ENCODE results near the gene OBSCN.

The OBSCN gene

DNA sequence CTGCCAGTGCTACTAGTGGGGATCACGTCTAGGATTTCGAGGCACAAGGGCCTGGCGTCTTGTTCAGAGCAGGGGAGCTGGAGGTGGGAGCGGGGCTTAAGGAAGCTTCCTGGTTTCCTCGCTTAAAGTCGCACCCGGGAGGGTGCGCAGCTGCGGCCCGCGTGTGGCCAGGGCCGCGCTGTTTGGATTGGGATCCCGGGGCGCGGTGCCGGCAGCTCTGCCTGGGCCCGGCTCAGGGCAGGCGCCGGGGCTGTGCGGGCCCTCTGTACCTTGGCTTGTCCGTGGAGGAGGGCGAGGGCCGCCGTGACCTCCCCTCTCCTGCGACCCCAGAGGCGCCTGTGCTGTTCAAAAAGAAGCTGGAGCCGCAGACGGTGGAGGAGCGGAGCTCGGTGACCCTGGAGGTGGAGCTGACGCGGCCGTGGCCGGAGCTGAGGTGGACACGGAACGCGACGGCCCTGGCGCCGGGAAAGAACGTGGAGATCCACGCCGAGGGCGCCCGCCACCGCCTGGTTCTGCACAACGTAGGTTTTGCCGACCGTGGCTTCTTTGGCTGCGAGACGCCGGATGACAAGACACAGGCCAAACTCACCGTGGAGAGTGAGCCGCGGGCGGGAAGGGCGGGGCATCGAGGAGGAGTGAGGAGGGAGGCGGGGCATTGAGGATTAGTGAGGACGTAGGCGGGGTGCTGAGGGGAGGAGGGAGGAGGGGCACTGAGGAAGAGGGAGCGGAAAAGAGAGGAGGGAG is 67.8 kb downstream of the OBSCN start:
- peak; percentile 80 for DNase-seq (ENCODE audit: low read depth, low spot score)

DNA sequence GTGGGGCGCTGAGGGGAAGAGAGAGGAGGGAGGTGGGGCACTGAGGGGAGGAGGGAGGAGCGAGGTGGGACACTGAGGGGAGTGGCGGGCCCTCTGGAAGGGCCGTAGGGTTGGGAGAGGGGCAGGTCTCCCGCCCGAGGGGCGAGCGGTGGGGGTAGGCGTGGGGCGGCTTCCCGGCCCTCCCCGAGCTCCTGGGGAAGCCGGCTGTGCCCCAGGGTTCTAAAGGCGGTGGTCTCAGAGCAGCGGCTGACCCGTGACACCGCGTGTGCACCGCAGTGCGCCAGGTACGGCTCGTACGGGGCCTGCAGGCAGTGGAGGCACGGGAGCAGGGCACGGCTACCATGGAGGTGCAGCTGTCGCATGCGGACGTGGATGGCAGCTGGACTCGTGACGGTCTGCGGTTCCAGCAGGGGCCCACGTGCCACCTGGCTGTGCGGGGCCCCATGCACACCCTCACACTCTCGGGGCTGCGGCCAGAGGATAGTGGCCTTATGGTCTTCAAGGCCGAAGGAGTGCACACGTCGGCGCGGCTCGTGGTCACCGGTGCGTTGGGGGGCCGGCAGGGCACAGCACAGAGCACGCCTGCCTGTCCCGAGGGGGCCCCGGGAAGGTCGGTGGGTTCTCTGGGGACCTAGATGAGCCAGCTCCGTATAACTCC is 68.5 kb downstream of the OBSCN start:
- DNase-seq (ENCODE audit: low read depth, low spot score), result no peak

DNA sequence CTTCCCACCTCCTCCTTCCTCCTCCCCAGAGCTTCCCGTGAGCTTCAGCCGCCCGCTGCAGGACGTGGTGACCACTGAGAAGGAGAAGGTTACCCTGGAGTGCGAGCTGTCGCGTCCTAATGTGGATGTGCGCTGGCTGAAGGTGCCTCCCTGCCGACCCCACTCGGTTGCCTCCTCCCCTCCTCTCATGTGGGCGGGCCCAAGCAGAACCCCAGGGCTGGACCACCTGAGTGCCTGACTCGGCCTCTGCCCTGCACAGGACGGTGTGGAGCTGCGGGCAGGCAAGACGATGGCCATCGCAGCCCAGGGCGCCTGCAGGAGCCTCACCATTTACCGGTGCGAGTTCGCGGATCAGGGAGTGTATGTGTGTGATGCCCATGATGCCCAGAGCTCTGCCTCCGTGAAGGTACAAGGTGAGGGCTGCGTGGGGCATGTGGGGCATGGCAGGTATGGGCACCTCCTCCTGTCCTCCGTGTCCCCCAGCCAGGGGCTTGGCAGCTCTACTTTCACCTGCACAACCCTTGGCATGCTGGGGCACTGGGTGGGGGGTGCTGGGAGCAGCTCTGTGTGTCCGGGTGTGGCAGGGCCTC is 69.2 kb downstream of the OBSCN start:
- DNase-seq (ENCODE audit: low read depth, low spot score), result peak; percentile 17

DNA sequence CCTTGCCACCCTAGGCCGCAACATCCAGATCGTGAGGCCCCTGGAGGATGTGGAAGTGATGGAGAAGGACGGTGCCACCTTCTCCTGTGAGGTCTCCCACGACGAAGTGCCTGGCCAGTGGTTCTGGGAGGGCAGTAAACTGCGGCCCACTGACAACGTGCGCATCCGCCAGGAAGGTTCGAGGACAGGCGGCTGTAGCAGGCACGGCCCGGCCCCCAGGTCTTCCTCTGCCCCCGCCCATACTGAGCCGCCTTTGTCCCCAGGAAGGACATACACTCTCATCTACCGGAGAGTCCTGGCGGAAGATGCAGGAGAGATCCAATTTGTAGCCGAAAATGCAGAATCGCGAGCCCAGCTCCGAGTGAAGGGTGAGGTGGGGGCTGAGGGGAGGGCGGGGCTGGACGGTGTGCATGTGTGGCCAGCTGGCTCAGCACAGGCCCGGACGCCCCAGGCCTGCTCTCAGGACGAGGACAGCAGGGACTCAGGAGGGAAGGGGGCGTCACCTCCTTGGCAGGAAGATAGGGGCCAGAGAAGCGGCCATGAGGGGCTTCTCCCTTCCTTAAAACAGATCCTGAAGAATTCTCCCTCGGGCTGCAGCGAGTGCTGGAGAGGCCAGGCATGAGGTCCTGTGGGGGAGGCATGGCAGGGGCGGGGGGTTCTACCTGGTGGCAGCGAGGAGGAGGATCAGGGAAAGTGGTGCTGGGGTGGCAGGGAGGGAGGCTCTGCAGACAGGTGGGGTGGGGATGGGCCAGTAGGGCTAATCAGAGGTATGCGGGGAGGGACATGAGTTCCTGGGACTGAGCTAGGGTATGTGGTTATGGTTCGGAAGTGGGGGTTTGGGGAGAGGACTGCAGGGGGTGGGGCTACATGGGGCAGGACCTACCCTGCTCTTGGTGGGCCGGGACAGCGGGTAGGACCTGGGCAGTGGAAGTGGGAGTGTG is 69.9 kb downstream of the OBSCN start:
- no peak for DNase-seq (ENCODE audit: low read depth, low spot score)

DNA sequence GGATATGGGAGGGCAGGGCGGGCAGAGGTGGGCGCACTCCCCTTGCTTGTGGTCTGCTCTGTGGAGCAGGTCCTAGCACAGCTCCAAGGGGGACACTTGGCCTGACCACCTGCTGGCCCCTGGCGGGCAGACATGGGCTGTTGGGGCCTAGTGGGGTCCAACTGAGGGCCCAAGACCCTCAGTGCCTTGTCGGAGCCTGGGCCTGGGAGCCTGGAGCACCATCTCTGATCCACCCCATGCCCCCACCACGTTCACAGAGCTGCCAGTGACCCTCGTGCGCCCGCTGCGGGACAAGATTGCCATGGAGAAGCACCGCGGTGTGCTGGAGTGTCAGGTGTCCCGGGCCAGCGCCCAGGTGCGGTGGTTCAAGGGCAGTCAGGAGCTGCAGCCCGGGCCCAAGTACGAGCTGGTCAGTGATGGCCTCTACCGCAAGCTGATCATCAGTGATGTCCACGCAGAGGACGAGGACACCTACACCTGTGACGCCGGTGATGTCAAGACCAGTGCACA is 70.6 kb downstream of the OBSCN start:
- DNase-seq (ENCODE audit: low read depth, low spot score), result no peak

DNA sequence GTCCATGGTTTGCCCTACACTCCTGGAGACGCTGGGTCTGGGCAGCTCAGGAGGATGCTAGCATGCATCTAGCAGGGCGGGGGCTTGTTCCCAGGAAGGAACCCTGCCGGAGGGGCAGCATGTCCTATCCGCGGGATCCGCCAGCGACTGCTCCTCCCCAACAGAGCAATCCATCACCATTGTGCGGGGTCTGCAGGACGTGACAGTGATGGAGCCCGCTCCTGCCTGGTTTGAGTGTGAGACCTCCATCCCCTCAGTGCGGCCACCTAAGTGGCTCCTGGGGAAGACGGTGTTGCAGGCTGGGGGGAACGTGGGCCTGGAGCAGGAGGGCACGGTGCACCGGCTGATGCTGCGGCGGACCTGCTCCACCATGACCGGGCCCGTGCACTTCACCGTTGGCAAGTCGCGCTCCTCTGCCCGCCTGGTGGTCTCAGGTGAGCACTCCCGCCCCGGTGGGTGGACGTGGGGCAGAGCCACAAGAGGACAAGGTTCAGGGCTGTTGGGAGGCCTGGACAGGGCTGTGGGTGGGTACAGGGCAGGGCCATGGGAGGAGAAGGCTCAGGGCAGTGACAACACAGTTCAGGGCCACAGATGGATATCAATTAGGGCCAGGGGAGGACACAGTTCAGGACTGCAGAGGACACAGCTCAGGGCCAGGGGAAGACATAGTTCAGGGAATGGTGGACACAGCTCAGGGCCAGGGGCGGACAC is 71.3 kb downstream of the OBSCN start:
- DNase-seq (ENCODE audit: low read depth, low spot score), result no peak

DNA sequence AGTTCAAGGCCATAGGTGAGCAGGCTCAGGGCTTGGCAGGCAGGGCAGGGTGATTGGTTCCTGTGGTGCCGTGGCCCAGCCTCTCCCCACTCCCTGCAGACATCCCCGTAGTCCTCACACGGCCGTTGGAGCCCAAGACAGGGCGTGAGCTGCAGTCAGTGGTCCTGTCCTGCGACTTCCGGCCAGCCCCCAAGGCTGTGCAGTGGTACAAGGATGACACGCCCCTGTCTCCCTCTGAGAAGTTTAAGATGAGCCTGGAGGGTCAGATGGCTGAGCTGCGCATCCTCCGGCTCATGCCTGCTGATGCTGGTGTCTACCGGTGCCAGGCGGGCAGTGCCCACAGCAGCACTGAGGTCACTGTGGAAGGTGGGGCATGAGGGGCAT is 71.9 kb downstream of the OBSCN start:
- DNase-seq (ENCODE audit: low read depth, low spot score), result no peak

DNA sequence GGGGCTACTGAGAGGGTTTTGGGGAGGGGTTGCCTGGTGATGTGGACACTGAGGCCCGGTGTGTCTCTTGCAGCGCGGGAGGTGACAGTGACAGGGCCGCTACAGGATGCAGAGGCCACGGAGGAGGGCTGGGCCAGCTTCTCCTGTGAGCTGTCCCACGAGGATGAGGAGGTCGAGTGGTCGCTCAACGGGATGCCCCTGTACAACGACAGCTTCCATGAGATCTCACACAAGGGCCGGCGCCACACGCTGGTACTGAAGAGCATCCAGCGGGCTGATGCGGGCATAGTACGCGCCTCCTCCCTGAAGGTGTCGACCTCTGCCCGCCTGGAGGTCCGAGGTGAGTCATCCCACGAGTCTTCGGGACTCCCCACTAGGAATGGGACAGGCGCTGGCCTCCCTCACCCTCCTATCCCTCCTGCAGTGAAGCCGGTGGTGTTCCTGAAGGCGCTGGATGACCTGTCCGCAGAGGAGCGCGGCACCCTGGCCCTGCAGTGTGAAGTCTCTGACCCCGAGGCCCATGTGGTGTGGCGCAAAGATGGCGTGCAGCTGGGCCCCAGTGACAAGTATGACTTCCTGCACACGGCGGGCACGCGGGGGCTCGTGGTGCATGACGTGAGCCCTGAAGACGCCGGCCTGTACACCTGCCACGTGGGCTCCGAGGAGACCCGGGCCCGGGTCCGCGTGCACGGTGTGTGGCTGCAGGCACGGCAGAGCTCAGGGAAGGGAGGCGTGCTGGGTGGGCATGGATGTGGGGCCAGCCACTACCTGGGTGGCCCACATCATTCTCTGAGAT is 72.5 kb downstream of the OBSCN start:
- no peak for DNase-seq (ENCODE audit: low read depth, low spot score)

DNA sequence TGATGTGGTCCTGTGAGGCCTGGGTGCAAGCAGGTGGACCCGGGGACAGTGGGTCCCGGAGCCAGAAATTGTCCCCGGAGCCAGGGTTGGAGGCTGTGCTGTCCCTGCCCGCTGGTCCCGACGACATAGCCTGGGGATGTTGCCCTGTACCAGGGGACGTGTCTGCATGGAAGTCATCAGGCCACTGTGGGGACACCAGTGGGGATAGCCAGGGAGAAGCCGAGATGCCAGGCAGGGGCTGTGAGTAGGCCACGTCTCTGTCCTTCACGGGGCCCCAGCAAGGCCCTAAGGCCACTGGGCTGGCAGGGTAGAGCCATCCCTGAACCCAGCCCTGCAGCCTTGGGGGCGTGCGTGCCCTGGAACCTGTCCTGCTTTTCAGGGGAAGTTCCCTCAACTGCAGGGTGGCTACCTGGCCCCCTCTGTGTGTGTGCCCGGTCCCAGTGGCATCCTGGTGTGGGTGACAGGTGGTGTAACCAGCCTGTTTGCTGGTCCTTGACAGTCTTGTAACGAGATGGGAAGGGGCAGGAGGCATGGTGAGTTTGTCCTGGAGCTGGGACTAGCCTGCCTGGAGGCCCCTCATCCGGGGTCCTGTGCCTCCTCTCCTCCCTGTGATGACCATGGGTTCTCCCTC is 73.2 kb downstream of the OBSCN start:
- DNase-seq (ENCODE audit: low read depth, low spot score), result no peak

DNA sequence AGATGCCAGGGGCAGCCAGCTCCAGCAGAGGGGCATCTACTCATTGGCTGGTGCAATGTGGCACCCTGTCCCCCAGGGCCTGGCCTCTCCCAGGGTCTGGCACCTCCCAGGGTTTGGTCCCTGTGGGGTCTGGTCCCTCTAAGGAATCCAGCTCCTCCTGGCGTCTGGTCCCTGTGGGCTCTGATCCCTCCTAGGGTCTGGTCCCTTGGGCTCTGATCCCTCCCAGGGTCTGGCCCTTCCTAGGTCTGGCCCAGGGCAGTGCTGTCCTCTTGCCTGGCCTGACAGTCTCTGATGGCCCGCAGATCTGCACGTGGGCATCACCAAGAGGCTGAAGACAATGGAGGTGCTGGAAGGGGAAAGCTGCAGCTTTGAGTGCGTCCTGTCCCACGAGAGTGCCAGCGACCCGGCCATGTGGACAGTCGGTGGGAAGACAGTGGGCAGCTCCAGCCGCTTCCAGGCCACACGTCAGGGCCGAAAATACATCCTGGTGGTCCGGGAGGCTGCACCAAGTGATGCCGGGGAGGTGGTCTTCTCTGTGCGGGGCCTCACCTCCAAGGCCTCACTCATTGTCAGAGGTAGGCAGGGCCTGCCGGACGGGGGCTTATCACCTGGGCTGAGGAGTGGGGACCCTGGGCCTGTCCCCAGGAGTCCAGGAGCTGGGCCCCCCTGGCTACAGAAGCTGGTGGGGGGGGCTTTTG is 73.9 kb downstream of the OBSCN start:
- no peak for DNase-seq (ENCODE audit: low read depth, low spot score)

DNA sequence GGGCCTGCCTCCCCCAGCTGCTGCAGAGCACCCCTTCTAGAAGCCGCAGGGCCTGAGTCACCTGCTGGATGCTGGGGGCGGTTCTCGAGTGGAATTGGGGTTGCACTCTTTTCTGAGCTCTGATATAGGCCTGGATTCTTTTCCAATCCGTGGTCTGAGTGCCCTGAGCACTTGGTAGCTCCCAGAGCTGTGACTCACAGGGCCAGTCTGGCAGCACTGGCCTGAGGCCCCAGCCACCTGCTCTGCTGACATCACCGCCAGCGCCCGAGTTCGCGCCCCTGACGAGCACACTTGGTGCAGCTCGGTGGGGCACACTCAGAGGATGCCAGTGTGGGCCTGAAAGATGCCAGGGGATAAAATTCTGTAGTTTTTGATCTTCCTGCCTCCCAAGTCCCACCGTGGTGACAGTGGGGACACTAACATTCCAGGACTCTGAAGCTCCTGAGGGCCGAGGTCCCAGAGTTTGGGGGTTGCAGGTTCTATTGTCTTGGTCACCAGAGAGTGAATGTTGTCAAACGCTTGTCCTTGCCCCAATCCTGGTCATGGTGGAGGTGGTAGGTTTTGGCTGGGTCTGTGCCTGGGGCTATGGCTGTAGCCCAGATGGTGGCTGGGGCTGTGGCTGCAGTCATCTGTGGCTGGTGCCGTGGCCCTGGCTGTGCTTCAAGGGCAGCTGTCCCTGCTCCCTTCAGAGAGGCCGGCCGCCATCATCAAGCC is 74.6 kb downstream of the OBSCN start:
- no peak for DNase-seq (ENCODE audit: low read depth, low spot score)

DNA sequence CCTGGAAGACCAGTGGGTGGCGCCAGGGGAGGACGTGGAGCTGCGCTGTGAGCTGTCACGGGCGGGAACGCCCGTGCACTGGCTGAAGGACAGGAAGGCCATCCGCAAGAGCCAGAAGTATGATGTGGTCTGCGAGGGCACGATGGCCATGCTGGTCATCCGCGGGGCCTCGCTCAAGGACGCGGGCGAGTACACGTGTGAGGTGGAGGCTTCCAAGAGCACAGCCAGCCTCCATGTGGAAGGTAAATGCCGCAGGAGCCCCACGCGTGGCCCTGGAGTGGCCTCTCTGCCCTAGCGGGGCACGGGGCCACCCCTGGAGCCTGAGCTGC is 75.2 kb downstream of the OBSCN start:
- DNase-seq (ENCODE audit: low read depth, low spot score), result peak; percentile 21

DNA sequence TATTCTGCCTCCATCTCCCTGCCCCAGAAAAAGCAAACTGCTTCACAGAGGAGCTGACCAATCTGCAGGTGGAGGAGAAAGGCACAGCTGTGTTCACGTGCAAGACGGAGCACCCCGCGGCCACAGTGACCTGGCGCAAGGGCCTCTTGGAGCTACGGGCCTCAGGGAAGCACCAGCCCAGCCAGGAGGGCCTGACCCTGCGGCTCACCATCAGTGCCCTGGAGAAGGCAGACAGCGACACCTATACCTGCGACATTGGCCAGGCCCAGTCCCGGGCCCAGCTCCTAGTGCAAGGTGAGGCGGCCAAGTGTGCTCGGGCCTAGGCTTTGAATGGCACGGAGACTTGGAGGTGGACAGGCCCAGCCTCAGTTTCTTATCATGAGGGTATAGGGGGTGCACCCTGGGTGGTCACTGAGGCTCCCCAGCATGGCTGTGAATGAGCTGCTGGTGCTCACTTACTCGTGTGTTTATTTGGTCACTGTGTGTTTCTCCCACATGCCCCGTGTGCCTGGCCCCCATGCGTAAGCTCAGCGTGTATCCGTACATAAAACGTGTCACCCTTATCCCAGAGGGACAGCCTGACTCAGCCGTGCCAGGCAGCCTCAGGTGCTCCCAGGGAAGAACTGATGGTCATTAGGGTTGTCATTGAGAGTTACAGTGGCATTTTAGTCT is 75.8 kb downstream of the OBSCN start:
- DNase-seq (ENCODE audit: low read depth, low spot score), result no peak

DNA sequence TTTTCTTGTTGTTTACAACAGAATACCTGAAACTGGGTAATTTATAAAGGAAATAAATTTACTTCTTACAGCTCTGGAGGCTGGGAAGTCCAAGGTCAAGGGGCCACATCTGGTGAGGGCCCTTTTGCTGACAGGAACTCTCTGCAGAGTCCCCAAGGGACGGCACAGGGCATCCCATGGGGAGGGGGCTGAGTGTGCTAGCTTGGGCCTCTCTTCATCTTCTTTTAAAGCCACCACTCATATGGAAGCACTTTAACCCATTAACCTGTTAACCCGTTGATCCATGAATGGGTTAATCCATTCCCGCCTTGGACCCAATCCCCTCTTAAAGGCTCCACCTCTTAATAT is 76.3 kb downstream of the OBSCN start:
- no peak for DNase-seq (ENCODE audit: low read depth, low spot score)

DNA sequence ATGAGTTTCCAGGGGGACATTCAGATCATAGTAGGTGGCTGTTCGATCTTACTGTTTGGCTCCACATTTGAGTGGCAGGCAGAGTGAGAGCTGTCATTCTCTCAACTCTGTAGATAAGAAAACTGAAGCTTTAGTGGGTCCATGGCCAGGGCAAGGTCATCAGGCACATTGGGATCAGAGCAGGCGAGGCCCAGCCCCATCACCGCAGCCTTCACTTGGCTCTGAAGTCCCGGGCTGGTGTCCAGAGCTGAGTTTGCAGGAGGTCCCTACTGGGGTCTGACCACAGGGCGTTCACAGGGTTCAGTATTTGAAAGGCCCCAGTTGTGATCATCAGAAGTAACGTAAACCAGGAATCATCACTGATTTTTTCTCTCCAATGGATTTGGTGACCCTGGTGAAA is 76.7 kb downstream of the OBSCN start:
- no peak for DNase-seq (ENCODE audit: low read depth, low spot score)

DNA sequence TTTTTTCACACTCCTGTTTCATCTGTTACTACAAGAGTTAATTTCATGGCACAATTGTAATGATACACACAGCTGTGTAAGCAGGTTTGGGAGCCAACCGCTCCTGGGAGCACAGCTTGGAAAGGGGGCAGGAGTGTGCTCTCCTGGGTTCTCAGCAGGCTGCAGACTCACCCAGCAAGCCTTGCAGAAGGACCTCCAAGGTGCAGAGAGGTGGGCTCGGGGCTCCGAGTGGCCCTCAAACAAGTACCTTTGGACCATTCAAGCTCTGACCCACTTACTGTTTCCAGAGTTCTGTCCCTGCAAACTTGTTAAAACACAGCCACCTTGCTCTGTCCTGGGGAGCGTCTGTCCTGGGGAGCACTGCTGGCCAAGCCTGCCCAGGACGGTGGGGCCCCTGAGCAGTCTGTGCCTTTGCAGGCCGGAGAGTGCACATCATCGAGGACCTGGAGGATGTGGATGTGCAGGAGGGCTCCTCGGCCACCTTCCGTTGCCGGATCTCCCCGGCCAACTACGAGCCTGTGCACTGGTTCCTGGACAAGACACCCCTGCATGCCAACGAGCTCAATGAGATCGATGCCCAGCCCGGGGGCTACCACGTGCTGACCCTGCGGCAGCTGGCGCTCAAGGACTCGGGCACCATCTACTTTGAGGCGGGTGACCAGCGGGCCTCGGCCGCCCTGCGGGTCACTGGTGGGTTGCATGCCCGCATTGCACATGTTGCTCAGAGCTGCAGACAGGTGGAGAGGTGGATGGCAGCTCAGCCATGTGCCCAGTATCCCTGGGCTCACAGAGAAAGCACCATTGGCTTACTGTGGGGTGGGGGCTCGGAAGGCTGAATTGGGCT is 78.0 kb downstream of the OBSCN start:
- DNase-seq (ENCODE audit: low read depth, low spot score), result no peak

Measured in ELF-1 (cell line).